Measurements from ENCODE around the gene KCNMA1.
A peak's percentile ranks its signal among the peaks of the same experiment; 100 is the strongest.

KCNMA1 gene

DNA sequence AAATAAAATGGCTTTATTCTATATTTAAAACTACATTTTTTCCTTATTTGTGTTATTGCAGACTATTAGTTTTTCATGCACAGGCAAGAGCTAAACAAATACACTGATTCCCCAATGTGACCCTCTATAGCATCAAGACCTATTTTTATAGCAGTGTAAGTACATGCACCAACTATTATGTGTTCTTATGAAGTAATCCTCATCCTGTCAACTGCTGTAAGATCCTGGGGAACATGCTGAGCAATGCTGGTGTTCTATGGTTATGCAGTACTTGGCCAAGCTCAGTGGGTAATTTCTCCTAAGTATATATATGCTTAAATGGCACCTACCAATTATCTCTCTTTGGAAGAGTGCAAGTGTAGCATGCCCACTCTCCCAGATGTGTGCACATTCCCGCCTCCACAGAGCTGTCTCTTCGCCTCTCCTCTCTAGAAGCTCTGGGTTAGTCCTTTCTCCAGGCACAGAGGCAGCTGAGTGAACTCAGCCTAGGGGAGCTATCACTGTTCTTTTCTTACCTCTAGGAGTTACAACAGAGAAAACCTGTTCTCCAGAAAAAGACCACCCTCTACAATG lies 428.8 kb downstream of the KCNMA1 start:
- H3K4me1 Mint-ChIP-seq = peaks cover 7% of the 10 kb centered on the region
- peaks cover 3% of the 10 kb centered on the region for H3K9me3 Mint-ChIP-seq
- no peak overlapping the region for H3K27ac Mint-ChIP-seq
- no peaks in the 10 kb centered on the region for H3K36me3 Mint-ChIP-seq
- peaks cover 13% of the 10 kb centered on the region for H3K27me3 Mint-ChIP-seq
- H3K4me3 Mint-ChIP-seq = no peak overlapping the region
- no peak for ATAC-seq

- Mint-ChIP-seq H3K4me1 (peaks cover 7% of the 10 kb centered on the region), H3K27ac (no peak overlapping the region), H3K4me3 (no peak overlapping the region), H3K27me3 (peaks cover 13% of the 10 kb centered on the region), H3K9me3 (peaks cover 3% of the 10 kb centered on the region), H3K36me3 (no peaks in the 10 kb centered on the region)
- no peak for ATAC-seq
Measured at GRCh38 chr10:77207828-77208185, 429.8 kb downstream of the KCNMA1 start.

- H3K9me3 Mint-ChIP-seq = peaks cover 3% of the 10 kb centered on the region
- peaks cover 7% of the 10 kb centered on the region for H3K4me1 Mint-ChIP-seq
- H3K4me3 Mint-ChIP-seq = no peak overlapping the region
- H3K27me3 Mint-ChIP-seq = peaks cover 13% of the 10 kb centered on the region
- no peak overlapping the region for H3K27ac Mint-ChIP-seq
- no peaks in the 10 kb centered on the region for H3K36me3 Mint-ChIP-seq
- no peak for ATAC-seq
Measured at GRCh38 chr10:77207182-77207827, 430.3 kb downstream of the KCNMA1 start.

- Mint-ChIP-seq H3K4me3 (no peak overlapping the region), H3K27ac (no peak overlapping the region), H3K4me1 (no peaks in the 10 kb centered on the region), H3K36me3 (no peaks in the 10 kb centered on the region), H3K9me3 (peaks cover 3% of the 10 kb centered on the region), H3K27me3 (peaks cover 13% of the 10 kb centered on the region)
- no peak for ATAC-seq
Measured at GRCh38 chr10:77205135-77205534, 432.5 kb downstream of the KCNMA1 start.

DNA sequence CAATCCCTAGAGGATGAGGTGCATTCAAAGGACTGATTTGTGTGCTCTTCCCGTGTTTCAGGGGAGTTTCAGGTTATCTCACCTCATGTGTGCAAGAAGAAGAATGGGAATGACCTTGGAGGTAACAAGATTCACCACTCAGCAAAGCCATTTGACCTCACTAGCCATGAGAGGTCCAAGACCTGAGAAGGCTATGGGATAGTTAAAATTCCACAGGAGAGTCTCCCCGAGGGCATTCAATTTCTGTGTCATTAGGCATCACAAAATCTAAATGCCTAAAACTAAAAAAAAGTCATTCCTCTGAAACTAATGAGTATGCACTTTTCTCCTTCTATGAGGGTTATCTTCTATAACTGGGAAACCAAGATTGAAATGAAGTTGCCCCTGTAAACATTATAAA lies 433.4 kb downstream of the KCNMA1 start:
- H3K27me3 Mint-ChIP-seq = peaks cover 20% of the 10 kb centered on the region
- ATAC-seq = no peak
- H3K4me3 Mint-ChIP-seq = no peak overlapping the region
- no peaks in the 10 kb centered on the region for H3K4me1 Mint-ChIP-seq
- peaks cover 3% of the 10 kb centered on the region for H3K9me3 Mint-ChIP-seq
- no peaks in the 10 kb centered on the region for H3K36me3 Mint-ChIP-seq
- H3K27ac Mint-ChIP-seq = no peak overlapping the region

DNA sequence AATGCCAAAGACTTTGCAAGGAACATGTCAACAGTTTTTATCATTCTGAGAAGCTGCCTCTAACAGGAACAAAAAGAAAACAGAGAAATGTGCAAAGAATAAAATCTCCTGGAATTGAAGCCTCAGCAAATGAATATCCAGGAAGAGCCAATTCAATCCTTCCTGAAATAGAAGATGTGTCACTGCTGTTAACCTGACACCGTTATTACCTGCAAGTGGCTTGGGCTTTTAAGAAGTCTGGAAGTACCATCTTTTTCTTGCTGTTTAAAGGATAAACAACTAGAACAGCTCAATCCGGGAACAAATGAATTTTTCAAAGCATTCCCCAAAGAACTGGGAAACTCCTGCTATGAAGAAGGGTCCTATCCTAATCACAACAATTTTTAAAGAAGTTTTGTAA lies 434.8 kb downstream of the KCNMA1 start:
- Mint-ChIP-seq H3K36me3 (no peaks in the 10 kb centered on the region), H3K4me3 (no peak overlapping the region)

GRCh38 chr10:77201135-77202106 lies 436.2 kb downstream of the KCNMA1 start:
- no peaks in the 10 kb centered on the region for H3K36me3 Mint-ChIP-seq
- H3K4me1 Mint-ChIP-seq = peaks cover 6% of the 10 kb centered on the region
- H3K27ac Mint-ChIP-seq = no peak overlapping the region
- H3K4me3 Mint-ChIP-seq = no peak overlapping the region
- no peak for ATAC-seq
- peaks cover 3% of the 10 kb centered on the region for H3K9me3 Mint-ChIP-seq
- peaks cover 46% of the 10 kb centered on the region for H3K27me3 Mint-ChIP-seq

More for the DNA sequence above, 434.8 kb downstream of the KCNMA1 start:
- no peaks in the 10 kb centered on the region for H3K4me1 Mint-ChIP-seq
- no peak for ATAC-seq
- H3K27me3 Mint-ChIP-seq = peaks cover 33% of the 10 kb centered on the region
- no peak overlapping the region for H3K27ac Mint-ChIP-seq
- H3K9me3 Mint-ChIP-seq = peaks cover 3% of the 10 kb centered on the region

- Mint-ChIP-seq H3K4me1 (peaks cover 6% of the 10 kb centered on the region), H3K27me3 (peaks cover 38% of the 10 kb centered on the region), H3K36me3 (no peaks in the 10 kb centered on the region), H3K9me3 (no peaks in the 10 kb centered on the region), H3K4me3 (no peak overlapping the region), H3K27ac (no peak overlapping the region)
- ATAC-seq = peak; percentile 64
Measured at GRCh38 chr10:77197544-77197943, 440.1 kb downstream of the KCNMA1 start.

GRCh38 chr10:77196614-77197013 lies 441.0 kb downstream of the KCNMA1 start:
- ATAC-seq = no peak
- Mint-ChIP-seq H3K9me3 (no peaks in the 10 kb centered on the region), H3K36me3 (no peaks in the 10 kb centered on the region), H3K4me1 (peaks cover 6% of the 10 kb centered on the region), H3K27ac (no peak overlapping the region), H3K27me3 (peaks cover 38% of the 10 kb centered on the region), H3K4me3 (no peak overlapping the region)

DNA sequence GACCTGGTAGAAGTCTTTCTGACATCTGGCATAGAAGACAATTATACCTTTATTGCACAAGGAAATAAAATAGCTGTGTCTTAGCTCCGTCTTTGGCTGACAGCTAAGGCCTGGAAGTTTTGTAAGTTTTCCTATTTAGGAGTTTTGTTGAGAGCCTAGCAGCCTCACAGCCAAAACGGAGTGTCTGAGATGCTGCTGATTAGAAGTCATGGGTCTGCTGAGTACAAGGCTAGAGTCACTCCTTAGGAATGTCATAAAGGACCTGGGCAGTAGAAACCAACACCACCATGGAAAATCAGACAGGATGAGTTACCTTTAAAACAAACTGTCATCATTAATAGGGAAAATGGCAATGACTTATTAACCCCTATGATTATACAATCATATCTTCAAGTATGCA lies 442.5 kb downstream of the KCNMA1 start:
- ATAC-seq = no peak
- Mint-ChIP-seq H3K4me1 (peaks cover 6% of the 10 kb centered on the region), H3K4me3 (no peak overlapping the region), H3K9me3 (no peaks in the 10 kb centered on the region), H3K36me3 (no peaks in the 10 kb centered on the region), H3K27me3 (peaks cover 40% of the 10 kb centered on the region), H3K27ac (no peak overlapping the region)

GRCh38 chr10:77193001-77193400 lies 444.6 kb downstream of the KCNMA1 start:
- H3K27me3 Mint-ChIP-seq = peaks cover 35% of the 10 kb centered on the region
- peaks cover 6% of the 10 kb centered on the region for H3K4me1 Mint-ChIP-seq
- no peak overlapping the region for H3K4me3 Mint-ChIP-seq
- no peak for ATAC-seq
- H3K9me3 Mint-ChIP-seq = no peaks in the 10 kb centered on the region
- no peak overlapping the region for H3K27ac Mint-ChIP-seq
- H3K36me3 Mint-ChIP-seq = no peaks in the 10 kb centered on the region

GRCh38 chr10:77192402-77192801 lies 445.2 kb downstream of the KCNMA1 start:
- Mint-ChIP-seq H3K27me3 (peaks cover 34% of the 10 kb centered on the region), H3K4me3 (no peak overlapping the region), H3K27ac (no peak overlapping the region), H3K36me3 (no peaks in the 10 kb centered on the region), H3K4me1 (peaks cover 2% of the 10 kb centered on the region), H3K9me3 (no peaks in the 10 kb centered on the region)
- no peak for ATAC-seq

- no peaks in the 10 kb centered on the region for H3K4me1 Mint-ChIP-seq
- no peak overlapping the region for H3K27ac Mint-ChIP-seq
- no peak for ATAC-seq
- no peaks in the 10 kb centered on the region for H3K9me3 Mint-ChIP-seq
- H3K27me3 Mint-ChIP-seq = peaks cover 31% of the 10 kb centered on the region
- no peaks in the 10 kb centered on the region for H3K36me3 Mint-ChIP-seq
- no peak overlapping the region for H3K4me3 Mint-ChIP-seq
Measured at GRCh38 chr10:77191324-77192049, 446.1 kb downstream of the KCNMA1 start.

- Mint-ChIP-seq H3K27me3 (peaks cover 25% of the 10 kb centered on the region), H3K36me3 (no peaks in the 10 kb centered on the region), H3K27ac (no peak overlapping the region), H3K4me3 (no peak overlapping the region), H3K4me1 (no peaks in the 10 kb centered on the region), H3K9me3 (no peaks in the 10 kb centered on the region)
- no peak for ATAC-seq
Measured at GRCh38 chr10:77190291-77190690, 447.3 kb downstream of the KCNMA1 start.

GRCh38 chr10:77189520-77189919 lies 448.1 kb downstream of the KCNMA1 start:
- Mint-ChIP-seq H3K27me3 (peaks cover 25% of the 10 kb centered on the region), H3K27ac (no peak overlapping the region), H3K4me1 (no peaks in the 10 kb centered on the region), H3K36me3 (no peaks in the 10 kb centered on the region), H3K9me3 (no peaks in the 10 kb centered on the region), H3K4me3 (no peak overlapping the region)
- no peak for ATAC-seq
